NCI-H748 treated with DMSO at 0.1 percent for 48 hours (cell line): ENCODE results near the gene NOTCH1.

ENCODE experiments used
- DNase-seq: peaks from one replicate; lab custom pipeline; 2025; lab: John Stamatoyannopoulos, UW

NOTCH1 gene

GRCh38 chr9:136463578-136463977 is 82.3 kb downstream of the NOTCH1 start:
- DNase-seq, result no peak

DNA sequence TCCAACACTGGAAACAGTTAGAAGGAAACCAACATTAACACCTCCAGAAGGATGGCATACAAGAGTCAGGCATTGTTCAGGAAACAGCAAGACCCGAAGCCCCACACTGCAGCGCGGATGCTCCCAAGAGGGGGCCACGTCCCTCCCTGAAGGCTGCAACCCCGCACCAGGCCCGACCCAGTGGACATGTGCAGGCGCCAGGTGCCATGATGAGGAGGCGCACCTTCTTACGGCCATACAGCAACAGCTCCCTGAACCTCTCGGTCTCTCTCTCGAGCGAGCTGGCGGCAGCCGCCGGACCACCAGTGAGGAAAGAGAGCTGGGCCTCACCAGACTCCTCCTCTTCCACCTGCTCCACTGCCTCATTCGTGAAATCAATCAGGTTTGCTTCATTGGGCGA is 83.2 kb downstream of the NOTCH1 start:
- no peak for DNase-seq

DNA sequence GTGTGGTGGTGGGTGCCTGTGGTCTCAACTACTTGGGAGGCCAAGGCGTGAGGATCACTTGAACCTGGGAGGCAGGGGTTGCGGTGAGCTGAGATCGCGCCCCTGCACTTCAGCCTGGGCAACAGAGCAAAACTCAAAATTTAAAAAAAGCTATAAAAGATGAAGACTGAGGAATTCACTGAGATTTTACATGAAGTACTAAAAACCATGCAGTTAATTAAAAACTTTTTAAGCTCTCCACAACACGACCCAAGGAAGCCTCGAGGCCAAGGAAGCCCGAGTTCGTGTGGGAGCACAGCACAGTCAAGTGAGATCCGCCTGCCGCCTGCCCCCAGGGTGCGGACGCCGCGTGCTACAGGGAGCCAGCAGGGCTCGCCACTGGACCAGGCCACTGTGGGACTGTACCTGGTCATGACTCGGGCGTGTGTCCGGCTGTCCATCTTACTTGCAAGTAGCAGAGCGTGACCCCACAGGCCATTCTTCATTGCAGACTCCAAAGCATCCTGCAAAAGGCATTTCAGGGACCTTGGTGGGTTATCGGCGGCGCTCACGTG is 85.0 kb downstream of the NOTCH1 start:
- no peak for DNase-seq

DNA sequence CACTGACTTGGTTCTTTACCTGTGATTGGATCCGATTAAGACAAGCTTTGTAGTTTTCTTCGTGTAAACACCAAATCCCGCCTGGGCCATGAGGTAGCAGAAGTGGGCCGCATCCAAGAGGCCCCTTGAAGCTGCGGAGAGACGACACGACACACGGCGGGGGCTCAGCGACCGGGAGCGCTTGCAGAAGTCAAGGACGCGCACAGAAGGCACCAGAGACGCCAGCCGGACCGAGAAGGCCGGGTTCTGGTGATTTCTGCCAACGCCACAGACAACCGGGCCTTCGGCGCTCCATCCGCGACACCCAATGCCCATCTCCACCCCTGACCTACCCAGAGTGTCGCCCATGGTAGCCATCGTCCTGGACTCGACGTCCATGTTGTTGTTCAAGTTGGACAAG is 86.4 kb downstream of the NOTCH1 start:
- no peak for DNase-seq

GRCh38 chr9:136457326-136457725 is 88.5 kb downstream of the NOTCH1 start:
- DNase-seq, result no peak

DNA sequence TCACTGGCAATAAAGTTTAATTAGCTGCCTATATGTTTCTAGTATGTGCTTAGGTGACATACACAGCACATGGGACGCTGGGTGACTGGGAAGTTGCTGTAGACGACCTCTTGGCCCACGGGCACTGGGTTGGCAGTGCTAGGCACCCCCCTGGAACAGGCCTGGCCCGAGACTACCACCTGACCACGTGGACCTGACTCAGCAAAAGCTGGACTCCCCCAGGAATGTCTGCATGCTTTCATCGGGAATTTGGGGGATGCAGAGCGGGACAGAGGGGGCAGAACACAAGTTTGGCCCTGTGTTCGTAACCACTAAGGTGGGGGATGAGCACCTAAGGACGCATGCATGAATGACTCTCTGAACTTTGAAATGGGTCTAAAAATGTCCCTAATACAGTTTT is 89.6 kb downstream of the NOTCH1 start:
- DNase-seq, result no peak

- DNase-seq, result no peak
Observed at GRCh38 chr9:136455043-136456002, 90.5 kb downstream of the NOTCH1 start.

DNA sequence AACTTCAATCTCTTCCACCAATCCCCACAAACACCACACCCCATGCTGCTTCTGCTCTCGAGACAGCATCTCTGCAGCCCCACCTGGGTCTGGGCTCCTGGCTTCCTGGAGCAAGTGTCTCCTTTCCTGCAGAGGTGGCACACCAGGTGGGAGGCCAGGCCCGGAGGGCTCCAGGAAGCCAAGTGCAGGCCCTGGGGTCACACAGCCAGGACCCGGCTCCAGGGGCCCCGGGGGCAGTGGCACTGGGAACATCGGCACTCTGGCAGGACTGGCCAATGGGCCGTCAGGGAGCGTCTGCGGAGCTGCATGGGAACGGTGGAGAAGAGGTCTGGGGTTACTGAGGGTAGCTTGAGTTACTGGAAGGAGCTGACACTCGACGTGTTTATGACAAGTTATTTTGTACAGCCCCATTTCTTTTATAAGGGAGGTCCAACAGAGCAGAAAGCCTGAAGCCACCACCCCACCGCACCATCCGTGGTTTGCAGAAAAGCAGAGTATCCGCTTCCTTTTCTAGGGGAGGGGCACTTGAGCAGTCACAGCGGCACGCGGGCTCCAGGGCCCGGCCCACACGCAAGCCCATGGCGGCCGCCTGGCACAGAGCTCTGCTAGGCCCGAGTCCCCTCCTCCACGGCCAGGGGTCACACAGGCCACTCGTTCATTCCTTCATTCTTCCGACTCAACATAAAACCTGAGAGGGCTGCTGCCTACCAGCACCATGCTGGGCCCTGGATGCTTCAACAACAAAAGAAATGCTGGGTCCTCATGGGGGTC is 91.6 kb downstream of the NOTCH1 start:
- no peak for DNase-seq

DNA sequence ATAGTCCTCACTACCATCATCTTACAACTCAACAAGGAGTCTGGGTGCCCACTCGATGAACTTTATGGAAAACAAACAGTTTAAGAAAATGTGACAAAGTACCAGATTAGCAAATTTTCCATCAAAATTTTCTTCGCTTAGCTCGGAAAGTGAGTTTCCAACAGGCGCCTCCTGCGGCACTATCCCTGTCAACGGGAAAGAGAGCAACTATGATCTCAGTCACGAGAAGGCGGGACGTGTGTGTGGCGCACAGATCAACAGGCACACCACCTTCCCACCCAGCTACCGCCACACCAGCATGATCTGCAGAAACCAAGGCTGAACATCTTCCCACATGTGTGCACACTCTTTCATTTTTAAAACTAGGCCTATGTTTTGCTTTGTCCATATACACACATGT is 92.5 kb downstream of the NOTCH1 start:
- no peak for DNase-seq

DNA sequence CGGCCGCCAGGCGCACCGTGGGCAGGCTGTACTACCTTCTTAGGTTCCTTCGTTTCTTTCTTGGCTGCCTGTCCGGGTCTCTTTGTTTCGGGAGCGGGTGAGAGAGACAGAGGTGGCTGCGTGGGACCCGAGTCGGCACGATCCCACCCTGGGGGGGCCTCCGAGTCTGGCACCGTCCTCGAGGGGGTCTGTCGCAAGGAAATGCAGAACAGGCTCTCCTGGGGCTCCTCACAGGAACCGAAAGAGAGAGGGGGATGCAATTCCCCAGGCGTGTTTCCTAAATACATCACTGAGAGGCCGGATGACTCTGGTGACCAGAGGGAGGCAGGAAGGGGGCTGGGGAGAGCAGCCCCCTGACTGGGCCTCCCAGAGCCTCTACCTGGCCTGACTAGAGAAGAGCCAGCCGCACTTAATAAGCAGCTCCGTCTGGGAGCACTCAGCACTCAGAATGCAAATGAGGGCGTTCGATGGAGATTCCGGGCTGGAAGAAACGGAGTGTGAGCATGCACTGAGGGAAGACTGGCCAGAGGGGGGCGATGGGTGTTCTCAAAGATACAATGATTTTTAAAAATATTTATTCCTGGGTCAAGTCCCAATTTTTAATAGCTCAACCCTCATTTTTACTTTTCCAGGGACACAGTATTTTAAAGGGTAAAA is 94.5 kb downstream of the NOTCH1 start:
- no peak for DNase-seq

- no peak for DNase-seq
Observed at GRCh38 chr9:136448655-136449054, 97.2 kb downstream of the NOTCH1 start.

DNA sequence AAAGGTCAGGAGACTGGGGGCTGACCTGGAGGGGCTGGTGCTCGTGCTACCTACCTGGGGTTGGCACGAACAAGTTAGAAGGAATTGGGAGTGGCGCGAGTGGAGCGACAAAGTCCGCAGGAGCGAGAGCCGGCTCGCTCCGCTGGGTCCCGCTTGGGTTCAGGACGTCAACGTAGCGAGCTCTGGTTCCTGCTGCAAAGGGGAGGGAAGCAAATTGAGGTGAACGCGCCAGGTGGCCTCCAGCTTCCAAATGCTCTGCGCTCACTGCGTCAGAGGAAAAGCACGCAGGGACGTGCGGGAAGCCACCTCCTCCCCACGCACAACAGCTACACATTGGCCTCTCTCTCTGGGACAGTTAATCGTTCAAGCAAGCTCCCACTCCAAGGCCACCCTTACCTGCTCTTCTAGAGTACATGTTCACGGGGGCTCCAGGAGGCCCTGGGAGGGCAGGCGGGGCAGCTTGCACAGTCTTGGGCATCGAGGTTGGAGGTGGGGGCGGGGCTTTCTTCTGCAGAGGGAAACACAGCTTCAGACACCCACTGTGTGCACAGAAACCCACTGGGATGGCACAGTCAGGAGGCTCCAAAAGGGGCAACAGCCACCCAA is 98.6 kb downstream of the NOTCH1 start:
- no peak for DNase-seq

DNA sequence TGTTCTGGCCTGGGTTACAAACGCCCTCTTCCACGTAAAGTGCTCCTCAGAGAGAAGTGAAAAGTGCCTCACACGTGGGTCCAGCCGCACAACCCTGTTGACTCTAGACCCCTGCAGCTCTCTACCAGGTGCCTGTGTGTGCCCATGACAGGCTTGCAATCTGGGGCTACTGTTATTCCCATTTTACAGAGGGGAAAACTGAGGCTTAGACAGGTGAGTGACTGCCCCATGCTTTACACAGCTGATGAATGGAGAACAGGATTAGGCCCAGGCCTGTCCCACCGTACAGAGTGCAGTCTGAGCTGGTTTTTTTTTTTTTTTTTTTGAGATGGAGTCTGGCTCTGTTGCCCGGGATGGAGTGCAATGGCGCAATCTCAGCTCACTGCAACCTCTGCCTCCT is 100.0 kb downstream of the NOTCH1 start:
- no peak for DNase-seq
